ENCODE measurements around the gene GGACT.
"Not testable (repeated sequence)": the region's sequence is repeated elsewhere in the genome, so short reads cannot be mapped to it uniquely, and the experiment has no call there.

GRCh38 chr13:100524688-100525087 is 63.9 kb downstream of the GGACT start:
- TF ChIP-seq, protein P1, sequence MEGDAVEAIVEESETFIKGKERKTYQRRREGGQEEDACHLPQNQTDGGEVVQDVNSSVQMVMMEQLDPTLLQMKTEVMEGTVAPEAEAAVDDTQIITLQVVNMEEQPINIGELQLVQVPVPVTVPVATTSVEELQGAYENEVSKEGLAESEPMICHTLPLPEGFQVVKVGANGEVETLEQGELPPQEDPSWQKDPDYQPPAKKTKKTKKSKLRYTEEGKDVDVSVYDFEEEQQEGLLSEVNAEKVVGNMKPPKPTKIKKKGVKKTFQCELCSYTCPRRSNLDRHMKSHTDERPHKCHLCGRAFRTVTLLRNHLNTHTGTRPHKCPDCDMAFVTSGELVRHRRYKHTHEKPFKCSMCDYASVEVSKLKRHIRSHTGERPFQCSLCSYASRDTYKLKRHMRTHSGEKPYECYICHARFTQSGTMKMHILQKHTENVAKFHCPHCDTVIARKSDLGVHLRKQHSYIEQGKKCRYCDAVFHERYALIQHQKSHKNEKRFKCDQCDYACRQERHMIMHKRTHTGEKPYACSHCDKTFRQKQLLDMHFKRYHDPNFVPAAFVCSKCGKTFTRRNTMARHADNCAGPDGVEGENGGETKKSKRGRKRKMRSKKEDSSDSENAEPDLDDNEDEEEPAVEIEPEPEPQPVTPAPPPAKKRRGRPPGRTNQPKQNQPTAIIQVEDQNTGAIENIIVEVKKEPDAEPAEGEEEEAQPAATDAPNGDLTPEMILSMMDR (IDR thresholded peaks at IDR 0.05), result not testable (repeated sequence)
- not testable (repeated sequence) for TF ChIP-seq POLR2A (IDR thresholded peaks at IDR 0.05)

All from body of pancreas (tissue), 4 donors.